ENCODE data around the gene TOM1. TPM values are rescaled to one million over a fixed set of nuclear protein-coding genes. Genes with fewer than 3 reads are reported as not detected.

Gene TOM1
- total RNA-seq, 2 experiments from 2014 or later, result 22.7 to 30.6 TPM

- no peak overlapping the region for H3K4me3 ChIP-seq (ENCODE audit: low read depth, low read length, poor library complexity, severe bottlenecking)
- no peaks in the 10 kb centered on the region for H3K9me2 ChIP-seq (ENCODE audit: insufficient read depth, low read length)
- H4K20me1 ChIP-seq (ENCODE audit: insufficient read depth, low read length), result no peaks in the 10 kb centered on the region
- no peaks in the 10 kb centered on the region for H3K79me2 ChIP-seq (ENCODE audit: insufficient read depth, low read depth, low read length)
- intact Hi-C loops (cut with micrococcal nuclease; ENCODE audit: unreplicated experiment), result loop anchor here (5.0 kb wide), 1 partner anchor 34 kb away; no protein-coding TSS in a partner anchor
- peaks cover 10% of the 10 kb centered on the region; the same call in 1 of the 2 replicates for H3K9me3 ChIP-seq (ENCODE audit: low read length)
- POLR2A ChIA-PET, result interaction anchor here (0.7 kb wide), 1 partner anchor 41 kb away, joined by 3 read pairs; no protein-coding TSS in a partner anchor
- no peak for TF ChIP-seq EZH2phosphoT487 (IDR thresholded peaks at IDR 0.05; ENCODE audit: borderline replicate concordance, low read depth, low read length)
- TF ChIP-seq CTCF (conservative IDR thresholded peaks at IDR 0.05; ENCODE audit: low read length), result no peak
- no peak overlapping the region for H2AFZ ChIP-seq (ENCODE audit: low read length)
- peaks cover 40% of the 10 kb centered on the region for H3K4me1 ChIP-seq (ENCODE audit: insufficient read depth, low read length, poor library complexity, severe bottlenecking)
- peak overlapping the region; percentile 14 for H3K4me2 ChIP-seq (ENCODE audit: low read length)
- H3K27ac ChIP-seq (ENCODE audit: low read depth, low read length, poor library complexity, severe bottlenecking), result peak overlapping the region; percentile 22
- no TSS peak for BruUV-seq (replicated peaks)
- peaks cover 22% of the 10 kb centered on the region for H3K36me3 ChIP-seq (ENCODE audit: insufficient read depth, low read length)
- peak; percentile 56 for DNase-seq (ENCODE audit: low spot score)
- CTCF ChIA-PET (ENCODE audit: unreplicated experiment), result interaction anchor here (0.9 kb wide), 1 partner anchor 42 kb away, joined by 3 read pairs; the partner anchor contains the start of gene TOM1
These were observed 41.6 kb downstream of the TOM1 start for GRCh38 chr22:35341090-35341874.

- H3K27ac ChIP-seq (ENCODE audit: low read depth, low read length, poor library complexity, severe bottlenecking), result peak overlapping the region; percentile 22
- H3K9me2 ChIP-seq (ENCODE audit: insufficient read depth, low read length), result no peaks in the 10 kb centered on the region
- H3K79me2 ChIP-seq (ENCODE audit: insufficient read depth, low read depth, low read length), result no peaks in the 10 kb centered on the region
- ChIA-PET CTCF (ENCODE audit: unreplicated experiment) (interaction anchor here (0.9 kb wide), 1 partner anchor 43 kb away, joined by 3 read pairs; the partner anchor contains the start of gene TOM1), POLR2A (no interaction called here)
- H3K4me2 ChIP-seq (ENCODE audit: low read length), result no peak overlapping the region
- H3K4me1 ChIP-seq (ENCODE audit: insufficient read depth, low read length, poor library complexity, severe bottlenecking), result peaks cover 40% of the 10 kb centered on the region
- peaks cover 22% of the 10 kb centered on the region for H3K36me3 ChIP-seq (ENCODE audit: insufficient read depth, low read length)
- H4K20me1 ChIP-seq (ENCODE audit: insufficient read depth, low read length), result no peaks in the 10 kb centered on the region
- no peak for DNase-seq (ENCODE audit: low spot score)
- H3K4me3 ChIP-seq (ENCODE audit: low read depth, low read length, poor library complexity, severe bottlenecking), result no peak overlapping the region
- intact Hi-C loops (cut with micrococcal nuclease; ENCODE audit: unreplicated experiment), result loop anchor here (5.0 kb wide), 1 partner anchor 35 kb away; no protein-coding TSS in a partner anchor
- TF ChIP-seq CTCF (conservative IDR thresholded peaks at IDR 0.05; ENCODE audit: low read length) (no peak), EZH2phosphoT487 (IDR thresholded peaks at IDR 0.05; ENCODE audit: borderline replicate concordance, low read depth, low read length) (no peak)
- H2AFZ ChIP-seq (ENCODE audit: low read length), result no peak overlapping the region
- H3K9me3 ChIP-seq (ENCODE audit: low read length), result peaks cover 10% of the 10 kb centered on the region; the same call in 1 of the 2 replicates
- BruUV-seq (replicated peaks), result no TSS peak
These were observed 42.7 kb downstream of the TOM1 start for GRCh38 chr22:35342390-35342789.

Data from OCI-LY7 (cell line).